ENCODE measurements around the gene PAX7. TPM values are rescaled to one million over a fixed set of nuclear protein-coding genes. Genes with fewer than 3 reads are reported as not detected.

PAX7 gene
- polyA plus RNA-seq, 1 experiment: not detected

- ChIA-PET POLR2A (no interaction called here), CTCF (no interaction called here)
- TF ChIP-seq CTCF (IDR thresholded peaks at IDR 0.05; ENCODE audit: insufficient read depth, low read depth, low read length): no peak
- Histone ChIP-seq H3K36me3 (ENCODE audit: control insufficient read depth, insufficient read depth, low read length) (no peaks in the 10 kb centered on the region), H3K4me3 (ENCODE audit: low read depth, low read length) (no peak overlapping the region), H3K27me3 (ENCODE audit: control insufficient read depth, insufficient read depth, low read length) (peaks cover 51% of the 10 kb centered on the region)
- no peak for DNase-seq (ENCODE audit: low read depth)
Measured at GRCh38 chr1:18646091-18646785, 15.6 kb downstream of the PAX7 start.

GRCh38 chr1:18646786-18647410, 16.3 kb downstream of the PAX7 start:
- CTCF ChIA-PET: no interaction called here
- TF ChIP-seq CTCF (IDR thresholded peaks at IDR 0.05; ENCODE audit: insufficient read depth, low read depth, low read length): no peak
- H3K36me3 ChIP-seq (ENCODE audit: control insufficient read depth, insufficient read depth, low read length): no peaks in the 10 kb centered on the region
- POLR2A ChIA-PET: no interaction called here
- peaks cover 47% of the 10 kb centered on the region for H3K27me3 ChIP-seq (ENCODE audit: control insufficient read depth, insufficient read depth, low read length)
- no peak overlapping the region for H3K4me3 ChIP-seq (ENCODE audit: low read depth, low read length)
- DNase-seq (ENCODE audit: low read depth): no peak

- H3K4me3 ChIP-seq (ENCODE audit: low read depth, low read length): no peak overlapping the region
- CTCF ChIA-PET: no interaction called here
- DNase-seq (ENCODE audit: low read depth): no peak
- no peaks in the 10 kb centered on the region for H3K36me3 ChIP-seq (ENCODE audit: control insufficient read depth, insufficient read depth, low read length)
- H3K27me3 ChIP-seq (ENCODE audit: control insufficient read depth, insufficient read depth, low read length): peaks cover 43% of the 10 kb centered on the region
- POLR2A ChIA-PET: no interaction called here
- no peak for TF ChIP-seq CTCF (IDR thresholded peaks at IDR 0.05; ENCODE audit: insufficient read depth, low read depth, low read length)
Measured at GRCh38 chr1:18647681-18648214, 17.1 kb downstream of the PAX7 start.

- POLR2A ChIA-PET: no interaction called here
- H3K4me3 ChIP-seq (ENCODE audit: low read depth, low read length): no peak overlapping the region
- peaks cover 38% of the 10 kb centered on the region for H3K27me3 ChIP-seq (ENCODE audit: control insufficient read depth, insufficient read depth, low read length)
- no peak for TF ChIP-seq CTCF (IDR thresholded peaks at IDR 0.05; ENCODE audit: insufficient read depth, low read depth, low read length)
- no peak for DNase-seq (ENCODE audit: low read depth)
- no peaks in the 10 kb centered on the region for H3K36me3 ChIP-seq (ENCODE audit: control insufficient read depth, insufficient read depth, low read length)
- CTCF ChIA-PET: no interaction called here
Measured at GRCh38 chr1:18649693-18650370, 19.2 kb downstream of the PAX7 start.

GRCh38 chr1:18651713-18652112, 21.1 kb downstream of the PAX7 start:
- POLR2A ChIA-PET: no interaction called here
- Histone ChIP-seq H3K36me3 (ENCODE audit: control insufficient read depth, insufficient read depth, low read length) (no peaks in the 10 kb centered on the region), H3K4me3 (ENCODE audit: low read depth, low read length) (no peak overlapping the region), H3K27me3 (ENCODE audit: control insufficient read depth, insufficient read depth, low read length) (peaks cover 27% of the 10 kb centered on the region)
- no peak for DNase-seq (ENCODE audit: low read depth)
- no peak for TF ChIP-seq CTCF (IDR thresholded peaks at IDR 0.05; ENCODE audit: insufficient read depth, low read depth, low read length)
- CTCF ChIA-PET: no interaction called here

Measured in BJ (cell line).